Natural killer cell (primary cell): ENCODE data around the gene DLL4. TPM values are rescaled to one million over a fixed set of nuclear protein-coding genes. Genes with fewer than 3 reads are reported as not detected.

Experiments
- ATAC-seq, 3 donors: fragments of 150-1000 bp in 2 of 3; fragments of 200-7000 bp in 1 of 3; cut with Tn5 transposase; 1 replicate in 1 of 3; 2 replicates in 2 of 3; pipeline ENCODE4 v1.10.0; 2021; ENCODE audit warnings: mild to moderate bottlenecking in 2 of 3, moderate library complexity in 2 of 3
- DNase-seq, 2 donors: peaks; one replicate each; pipeline versions ENCODE4 v3.0.0 to v3.0.0-alpha.2; 2013 to 2021; ENCODE audit warnings: mixed read lengths in 1 of 2
- H3K27ac ChIP-seq: one replicate; pipeline ENCODE4 v1.5.1; 2013; ENCODE audit warnings: mild to moderate bottlenecking, low read length
- H3K27me3 ChIP-seq: one replicate; pipeline ENCODE4 v1.6.1; 2013; ENCODE audit warnings: low read length; ENCODE audit not compliant: control insufficient read depth, insufficient read depth
- H3K36me3 ChIP-seq: one replicate; pipeline ENCODE4 v1.6.1; 2013; ENCODE audit warnings: low read length; ENCODE audit not compliant: control insufficient read depth, insufficient read depth
- H3K4me1 ChIP-seq: one replicate; pipeline ENCODE4 v1.6.1; 2013; ENCODE audit warnings: low read length; ENCODE audit not compliant: control insufficient read depth, insufficient read depth
- H3K4me3 ChIP-seq: one replicate; pipeline ENCODE4 v1.5.1; 2013; ENCODE audit warnings: low read length
- H3K9me3 ChIP-seq: one replicate; pipeline ENCODE4 v1.6.1; 2013; ENCODE audit warnings: low read length; ENCODE audit not compliant: control insufficient read depth, insufficient read depth
- H3K27ac Mint-ChIP-seq, 2 donors: one replicate each; pipeline ENCODE4 v1.8.0; 2022; ENCODE audit warnings: mild to moderate bottlenecking in 2 of 2, mixed read lengths in 2 of 2, moderate library complexity in 1 of 2
- H3K27me3 Mint-ChIP-seq, 2 donors: one replicate each; pipeline ENCODE4 v1.8.0; 2022; ENCODE audit warnings: low read depth in 2 of 2, mixed read lengths in 2 of 2
- H3K36me3 Mint-ChIP-seq: one replicate; pipeline ENCODE4 v1.8.0; 2022; ENCODE audit warnings: mixed read lengths
- H3K4me1 Mint-ChIP-seq, 2 donors: one replicate each; pipeline ENCODE4 v1.8.0; 2022; ENCODE audit warnings: mixed read lengths in 2 of 2
- H3K4me3 Mint-ChIP-seq: one replicate; pipeline ENCODE4 v1.8.0; 2022; ENCODE audit warnings: mild to moderate bottlenecking, moderate library complexity, mixed read lengths
- H3K9me3 Mint-ChIP-seq, 2 donors: one replicate each; pipeline ENCODE4 v1.8.0; 2022; ENCODE audit warnings: mixed read lengths in 2 of 2
- WGBS: methylation state at CpG from one replicate; pipeline ENCODE4 v1.1.7; 2013; ENCODE audit warnings: missing lambda C conversion rate; ENCODE audit not compliant: insufficient coverage; 5-methylcytosine and 5-hydroxymethylcytosine counted together
- intact Hi-C: fragments of 100-400 bp; cut with micrococcal nuclease; formaldehyde crosslinking; loops from one replicate; pipeline ENCODE4 v1.14.2; 2022
- total RNA-seq, 4 donors: library from RNA; stranded (reverse); fragments of 120-200 nt in 1 of 4; gene quantifications; one replicate each; pipeline versions ENCODE4 v1.2.3 to v1.2.4, GENCODE V29; 2013 to 2022
- TF ChIP-seq, protein P1 (sequence below): fragments of 200-600 bp; IDR thresholded peaks from one replicate; pipeline ENCODE4 v1.8.0; 2022; ENCODE audit warnings: antibody characterized with exemption

The DLL4 gene
- total RNA-seq, 3 donors from 2014 or later (not counting 1 experiment from before 2014, with no cell fraction given): 0.10 to 0.16 TPM; not detected in 1

DNA sequence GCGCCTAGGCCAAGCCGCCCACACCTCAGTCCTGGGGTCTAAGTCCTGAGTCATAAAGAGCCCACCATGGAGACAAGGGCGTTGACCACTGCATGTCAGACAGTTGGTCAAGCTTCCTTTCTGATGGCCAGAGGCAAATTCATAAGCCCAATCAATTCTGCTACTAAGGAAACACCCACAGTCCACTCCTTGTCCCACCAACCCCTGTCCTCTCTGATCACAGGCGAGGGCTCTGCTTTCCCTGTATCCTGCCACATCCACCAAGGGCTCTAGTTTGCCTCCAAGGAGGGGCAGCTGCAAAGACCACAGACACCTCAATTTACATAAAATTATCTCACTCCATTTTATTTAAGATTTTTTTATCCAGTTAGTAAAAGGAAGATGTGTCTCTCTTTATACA, 49.4 kb downstream of the DLL4 start:
- WGBS: 98% methylated on average over 4 of the region's 4 CpGs
- peaks cover 66% of the 10 kb centered on the region for H3K36me3 ChIP-seq
- no peak for DNase-seq
- H3K4me3 Mint-ChIP-seq: no peak overlapping the region
- H3K4me1 Mint-ChIP-seq: no peaks in the 10 kb centered on the region
- H3K4me3 ChIP-seq: no peak overlapping the region
- H3K9me3 Mint-ChIP-seq: no peaks in the 10 kb centered on the region
- no peaks in the 10 kb centered on the region for H3K27me3 ChIP-seq
- H3K36me3 Mint-ChIP-seq: peaks cover 8% of the 10 kb centered on the region
- no peaks in the 10 kb centered on the region for H3K9me3 ChIP-seq
- intact Hi-C loops: no loop called here
- H3K27ac Mint-ChIP-seq: no peak overlapping the region
- no peak for ATAC-seq
- H3K27ac ChIP-seq: no peak overlapping the region
- H3K4me1 ChIP-seq: no peaks in the 10 kb centered on the region
- TF ChIP-seq, protein P1, sequence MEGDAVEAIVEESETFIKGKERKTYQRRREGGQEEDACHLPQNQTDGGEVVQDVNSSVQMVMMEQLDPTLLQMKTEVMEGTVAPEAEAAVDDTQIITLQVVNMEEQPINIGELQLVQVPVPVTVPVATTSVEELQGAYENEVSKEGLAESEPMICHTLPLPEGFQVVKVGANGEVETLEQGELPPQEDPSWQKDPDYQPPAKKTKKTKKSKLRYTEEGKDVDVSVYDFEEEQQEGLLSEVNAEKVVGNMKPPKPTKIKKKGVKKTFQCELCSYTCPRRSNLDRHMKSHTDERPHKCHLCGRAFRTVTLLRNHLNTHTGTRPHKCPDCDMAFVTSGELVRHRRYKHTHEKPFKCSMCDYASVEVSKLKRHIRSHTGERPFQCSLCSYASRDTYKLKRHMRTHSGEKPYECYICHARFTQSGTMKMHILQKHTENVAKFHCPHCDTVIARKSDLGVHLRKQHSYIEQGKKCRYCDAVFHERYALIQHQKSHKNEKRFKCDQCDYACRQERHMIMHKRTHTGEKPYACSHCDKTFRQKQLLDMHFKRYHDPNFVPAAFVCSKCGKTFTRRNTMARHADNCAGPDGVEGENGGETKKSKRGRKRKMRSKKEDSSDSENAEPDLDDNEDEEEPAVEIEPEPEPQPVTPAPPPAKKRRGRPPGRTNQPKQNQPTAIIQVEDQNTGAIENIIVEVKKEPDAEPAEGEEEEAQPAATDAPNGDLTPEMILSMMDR: no peak
- H3K27me3 Mint-ChIP-seq: no peaks in the 10 kb centered on the region

DNA sequence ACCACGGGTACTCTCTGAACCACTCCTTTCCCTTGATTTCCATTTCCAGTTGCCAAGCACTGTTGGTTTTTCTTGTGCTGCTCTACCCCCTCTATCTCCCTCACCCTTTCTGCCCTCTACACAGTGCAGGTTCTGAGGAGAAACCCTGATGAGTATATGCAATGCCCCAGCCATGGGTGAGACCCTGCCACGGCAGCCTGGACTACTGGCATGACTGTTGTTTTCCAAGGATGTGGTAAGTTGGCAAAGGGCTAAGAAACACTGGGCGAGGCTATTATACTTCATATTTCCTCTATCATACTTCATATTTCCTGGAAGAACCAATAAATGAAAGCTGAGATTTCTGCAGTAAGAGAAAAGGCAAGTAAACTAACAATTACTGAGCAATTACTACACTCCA, 52.0 kb downstream of the DLL4 start:
- WGBS: 86% methylated on average over 3 of the region's 3 CpGs
- Mint-ChIP-seq H3K9me3 (no peaks in the 10 kb centered on the region), H3K27me3 (no peaks in the 10 kb centered on the region), H3K4me1 (no peaks in the 10 kb centered on the region), H3K36me3 (peaks cover 8% of the 10 kb centered on the region), H3K4me3 (no peak overlapping the region), H3K27ac (no peak overlapping the region)
- no peaks in the 10 kb centered on the region for H3K9me3 ChIP-seq
- no peaks in the 10 kb centered on the region for H3K4me1 ChIP-seq
- H3K27ac ChIP-seq: no peak overlapping the region
- intact Hi-C loops: no loop called here
- TF ChIP-seq, protein P1: no peak
- ATAC-seq (no peak), DNase-seq (no peak)
- H3K4me3 ChIP-seq: no peak overlapping the region
- no peaks in the 10 kb centered on the region for H3K27me3 ChIP-seq
- peaks cover 89% of the 10 kb centered on the region for H3K36me3 ChIP-seq

DNA sequence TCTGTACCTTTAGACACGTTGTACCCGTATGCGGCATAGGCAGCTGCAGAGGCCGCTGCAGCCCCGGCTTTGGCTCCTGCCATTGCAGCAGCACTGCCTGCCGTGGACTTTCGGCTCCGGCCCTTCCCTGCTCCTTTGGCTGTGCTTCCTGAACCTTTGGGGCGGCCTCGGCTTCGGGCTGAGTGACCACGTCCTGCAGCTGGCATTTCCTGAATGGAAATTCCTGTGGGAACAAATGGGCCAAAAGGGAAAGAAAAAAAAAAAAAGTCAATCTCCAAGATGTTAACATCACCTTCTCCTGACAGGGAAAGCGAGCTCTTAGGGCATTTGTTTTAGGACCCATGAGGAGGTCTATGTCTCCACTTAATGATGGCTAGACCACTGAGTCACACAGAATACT, 53.7 kb downstream of the DLL4 start:
- Histone ChIP-seq H3K9me3 (no peaks in the 10 kb centered on the region), H3K4me3 (no peak overlapping the region), H3K27ac (no peak overlapping the region), H3K36me3 (peaks cover 92% of the 10 kb centered on the region), H3K27me3 (no peaks in the 10 kb centered on the region), H3K4me1 (no peaks in the 10 kb centered on the region)
- intact Hi-C loops: no loop called here
- Mint-ChIP-seq H3K36me3 (peaks cover 19% of the 10 kb centered on the region), H3K4me3 (no peak overlapping the region), H3K4me1 (no peaks in the 10 kb centered on the region), H3K27ac (no peak overlapping the region), H3K27me3 (no peaks in the 10 kb centered on the region), H3K9me3 (no peaks in the 10 kb centered on the region)
- WGBS: 95% methylated on average over 13 of the region's 13 CpGs
- DNase-seq: no peak
- no peak for ATAC-seq
- TF ChIP-seq, protein P1: no peak

DNA sequence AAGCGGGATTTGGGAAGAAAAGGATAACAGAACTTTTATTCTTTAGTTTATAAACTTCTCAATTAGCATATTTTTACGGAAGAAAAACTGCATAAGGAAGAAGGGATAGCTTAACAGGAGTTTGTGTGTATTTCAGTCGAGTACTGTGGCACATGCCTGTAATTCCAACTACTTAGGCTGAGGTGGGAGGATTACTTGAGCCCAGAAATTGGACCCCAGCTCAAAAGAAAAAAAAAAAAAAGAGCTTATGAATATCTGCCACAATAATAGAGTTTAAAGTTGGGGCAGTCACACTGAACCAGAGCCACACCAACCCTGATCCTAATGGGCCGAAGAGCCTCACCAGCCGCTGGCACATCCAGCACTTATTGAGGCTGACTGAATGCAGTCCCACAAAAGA, 55.3 kb downstream of the DLL4 start:
- TF ChIP-seq, protein P1: no peak
- Mint-ChIP-seq H3K36me3 (peaks cover 21% of the 10 kb centered on the region), H3K27me3 (no peaks in the 10 kb centered on the region), H3K27ac (no peak overlapping the region), H3K4me3 (no peak overlapping the region), H3K9me3 (no peaks in the 10 kb centered on the region), H3K4me1 (no peaks in the 10 kb centered on the region)
- no peak for ATAC-seq
- Histone ChIP-seq H3K4me3 (no peak overlapping the region), H3K27ac (no peak overlapping the region), H3K27me3 (no peaks in the 10 kb centered on the region), H3K36me3 (peaks cover 80% of the 10 kb centered on the region), H3K4me1 (no peaks in the 10 kb centered on the region), H3K9me3 (no peaks in the 10 kb centered on the region)
- no peak for DNase-seq
- WGBS: 100% methylated on average over 4 of the region's 5 CpGs
- intact Hi-C loops: no loop called here
